Hematopoietic multipotent progenitor cell treated with erythropoietin and hydrocortisone succinate and interleukin-3 and kit ligand, for 6 days (in vitro differentiated cells): ENCODE results near the gene MYH8.
A peak's percentile ranks its signal among the peaks of the same experiment; 100 is the strongest.

Source experiments
- DNase-seq: peaks from one replicate; pipeline ENCODE4 v3.0.0-alpha.2; 2015

MYH8 gene

GRCh38 chr17:10421900-10422542 is at the start of gene MYH8:
Gene MYH8 (minus strand): TSS chr17:10421950. CDS start chr17:10420227, 1,723 bp downstream.
- no peak for DNase-seq

- DNase-seq = no peak
Observed at GRCh38 chr17:10469459-10469858, 47.7 kb upstream of the MYH8 start, which contains the start of gene MYH4. Gene MYH4 (minus strand): TSS chr17:10469559. CDS start chr17:10466745, 2,814 bp downstream.

GRCh38 chr17:10463402-10463801 is 41.7 kb upstream of the MYH8 start:
- DNase-seq = no peak

GRCh38 chr17:10460062-10460461 is 38.3 kb upstream of the MYH8 start:
- DNase-seq = no peak

GRCh38 chr17:10458701-10459100 is 37.0 kb upstream of the MYH8 start:
- DNase-seq = no peak

- no peak for DNase-seq
Observed at GRCh38 chr17:10457952-10458351, 36.2 kb upstream of the MYH8 start.

- peak; percentile 2 for DNase-seq
Observed at GRCh38 chr17:10447026-10447931, 25.5 kb upstream of the MYH8 start.

GRCh38 chr17:10439816-10440215 is 18.1 kb upstream of the MYH8 start:
- DNase-seq = no peak

- DNase-seq = no peak
Observed at GRCh38 chr17:10435096-10435495, 13.3 kb upstream of the MYH8 start.

- no peak for DNase-seq
Observed at GRCh38 chr17:10429421-10430045, 7.8 kb upstream of the MYH8 start.

- no peak for DNase-seq
Observed at GRCh38 chr17:10428781-10429180, 7.0 kb upstream of the MYH8 start.

- no peak for DNase-seq
Observed at GRCh38 chr17:10421211-10421610, 539 bp downstream of the MYH8 start.

- no peak for DNase-seq
Observed at GRCh38 chr17:10420811-10421210, 939 bp downstream of the MYH8 start.

- DNase-seq = no peak
Observed at GRCh38 chr17:10417431-10417830, 4.3 kb downstream of the MYH8 start.

GRCh38 chr17:10415161-10415560 is 6.6 kb downstream of the MYH8 start:
- no peak for DNase-seq

GRCh38 chr17:10403589-10403988 is 18.2 kb downstream of the MYH8 start:
- DNase-seq = no peak

- no peak for DNase-seq
Observed at GRCh38 chr17:10398352-10398751, 23.4 kb downstream of the MYH8 start.

- DNase-seq = no peak
Observed at GRCh38 chr17:10396524-10397163, 25.1 kb downstream of the MYH8 start.

- no peak for DNase-seq
Observed at GRCh38 chr17:10394201-10394887, 27.4 kb downstream of the MYH8 start.

GRCh38 chr17:10392880-10393279 is 28.9 kb downstream of the MYH8 start:
- DNase-seq = no peak

GRCh38 chr17:10385871-10386270 is 35.9 kb downstream of the MYH8 start:
- no peak for DNase-seq

GRCh38 chr17:10384175-10384574 is 37.6 kb downstream of the MYH8 start:
- DNase-seq = no peak
